ENCODE data around the gene AGTPBP1. TPM values are rescaled to one million over a fixed set of nuclear protein-coding genes. Genes with fewer than 3 reads are reported as not detected.
"Not testable (repeated sequence)": the region's sequence is repeated elsewhere in the genome, so short reads cannot be mapped to it uniquely, and the experiment has no call there.

AGTPBP1 gene
- total and polyA plus RNA-seq, 8 donors: 2.9 to 46.1 (median 13.2) TPM

GRCh38 chr9:85726737-85727136 is 15.0 kb downstream of the AGTPBP1 start:
- Histone ChIP-seq H3K4me1 (peaks cover 0 to 25% (median 9%) of the 10 kb centered on the region in 4 donors), H3K36me3 (peaks cover 0 to 9% (median 3%) of the 10 kb centered on the region in 4 donors), H3K27ac (no peak overlapping the region), H3K9me3 (no peaks in the 10 kb centered on the region), H3K27me3 (no peaks in the 10 kb centered on the region), H3K4me3 (no peak overlapping the region)
- TF ChIP-seq POLR2A (IDR thresholded peaks at IDR 0.05): no peak
- TF ChIP-seq CTCF (IDR thresholded peaks at IDR 0.05): no peak
- no peak for TF ChIP-seq EP300 (IDR thresholded peaks at IDR 0.05)
- intact Hi-C loops (cut with DNase I; ENCODE audit: low total_unique reads): no loop called here
- 91 to 100% (median 96%) methylated on average over 3 to 4 of the region's 4 CpGs for WGBS, 5 donors
- no peak for DNase-seq

GRCh38 chr9:85723215-85723614 is 18.5 kb downstream of the AGTPBP1 start:
- Histone ChIP-seq H3K27me3 (no peaks in the 10 kb centered on the region), H3K36me3 (peaks cover 0 to 9% (median 3%) of the 10 kb centered on the region in 4 donors), H3K4me1 (peaks cover 0 to 23% (median 8%) of the 10 kb centered on the region in 4 donors), H3K4me3 (no peak overlapping the region), H3K9me3 (no peaks in the 10 kb centered on the region), H3K27ac (no peak overlapping the region)
- DNase-seq: peak in 1 of 2 donors; percentile 88
- TF ChIP-seq POLR2AphosphoS5 (IDR thresholded peaks at IDR 0.05) (no peak), CTCF (IDR thresholded peaks at IDR 0.05) (no peak), POLR2A (IDR thresholded peaks at IDR 0.05) (no peak), EP300 (IDR thresholded peaks at IDR 0.05) (no peak)
- WGBS, 5 donors: 51 to 75% (median 64%) methylated on average over 6 to 7 of the region's 7 CpGs
- intact Hi-C loops (cut with DNase I; ENCODE audit: low total_unique reads): no loop called here

- H3K9me3 ChIP-seq; intact Hi-C loops (cut with DNase I; ENCODE audit: low total_unique reads); DNase-seq; H3K27me3 ChIP-seq; H3K27ac ChIP-seq; H3K36me3 ChIP-seq; H3K4me3 ChIP-seq: not testable (repeated sequence)
- H3K4me1 ChIP-seq: peaks cover 0 to 20% (median 0%) of the 10 kb centered on the region in 4 donors
These were observed 22.3 kb downstream of the AGTPBP1 start for GRCh38 chr9:85719411-85719810.

GRCh38 chr9:85717818-85718217 is 23.9 kb downstream of the AGTPBP1 start:
- H3K27me3 ChIP-seq; H3K4me3 ChIP-seq; H3K36me3 ChIP-seq; DNase-seq; H3K27ac ChIP-seq; intact Hi-C loops (cut with DNase I; ENCODE audit: low total_unique reads); H3K9me3 ChIP-seq: not testable (repeated sequence)
- WGBS, 5 donors: 90 to 95% (median 93%) methylated on average over 4 of the region's 4 CpGs
- H3K4me1 ChIP-seq: peaks cover 0 to 18% (median 0%) of the 10 kb centered on the region in 4 donors

- H3K9me3 ChIP-seq: no peaks in the 10 kb centered on the region
- H3K36me3 ChIP-seq: no peaks in the 10 kb centered on the region
- 89 to 99% (median 96%) methylated on average over 6 of the region's 6 CpGs for WGBS, 5 donors
- H3K27me3 ChIP-seq: no peaks in the 10 kb centered on the region
- peaks cover 0 to 18% (median 0%) of the 10 kb centered on the region in 4 donors for H3K4me1 ChIP-seq
- H3K4me3 ChIP-seq: no peak overlapping the region
- TF ChIP-seq POLR2A (IDR thresholded peaks at IDR 0.05): no peak
- intact Hi-C loops (cut with DNase I; ENCODE audit: low total_unique reads): no loop called here
- H3K27ac ChIP-seq: no peak overlapping the region
- no peak for DNase-seq
These were observed 24.5 kb downstream of the AGTPBP1 start for GRCh38 chr9:85717220-85717619.

- Histone ChIP-seq H3K4me1 (peaks cover 0 to 18% (median 0%) of the 10 kb centered on the region in 4 donors), H3K9me3 (no peaks in the 10 kb centered on the region), H3K4me3 (no peak overlapping the region), H3K27me3 (no peaks in the 10 kb centered on the region), H3K27ac (peak overlapping the region in 2 of 5 donors; percentile 18 to 73), H3K36me3 (no peaks in the 10 kb centered on the region)
- intact Hi-C loops (cut with DNase I; ENCODE audit: low total_unique reads): no loop called here
- no peak for DNase-seq
- TF ChIP-seq CTCF (IDR thresholded peaks at IDR 0.05) (no peak), POLR2A (IDR thresholded peaks at IDR 0.05) (no peak), EP300 (IDR thresholded peaks at IDR 0.05) (no peak), POLR2AphosphoS5 (IDR thresholded peaks at IDR 0.05) (no peak)
- 78 to 84% (median 80%) methylated on average over 5 of the region's 5 CpGs for WGBS, 5 donors
These were observed 25.5 kb downstream of the AGTPBP1 start for GRCh38 chr9:85716031-85716877.
